ENCODE results near the gene CAND2. TPM values are rescaled to one million over a fixed set of nuclear protein-coding genes. Genes with fewer than 3 reads are reported as not detected.

The CAND2 gene
- total and polyA plus RNA-seq, 2 experiments from 2014 or later = 0.43 to 0.53 TPM

GRCh38 chr3:12772462-12772861 is 24.0 kb upstream of the CAND2 start:
- H3K27me3 ChIP-seq (replicated peaks; ENCODE audit: insufficient read depth) = peaks cover 5% of the 10 kb centered on the region
- no peaks in the 10 kb centered on the region for H3K36me3 ChIP-seq (ENCODE audit: low read depth)
- H3F3A ChIP-seq (ENCODE audit: insufficient read depth) = no peaks in the 10 kb centered on the region
- no peak overlapping the region for H3K4me3 ChIP-seq
- H3K4me1 ChIP-seq (ENCODE audit: insufficient read depth) = no peaks in the 10 kb centered on the region
- no peaks in the 10 kb centered on the region for H3K79me2 ChIP-seq (ENCODE audit: insufficient read depth)
- no peaks in the 10 kb centered on the region for H3K9me3 ChIP-seq (ENCODE audit: low read depth)
- TF ChIP-seq EZH2 (IDR thresholded peaks at IDR 0.05; ENCODE audit: insufficient read depth, poor library complexity, severe bottlenecking) = no peak
- no peak for TF ChIP-seq EZH2phosphoT487 (IDR thresholded peaks at IDR 0.05; ENCODE audit: insufficient read depth, low read depth)
- H3K27ac ChIP-seq = no peak overlapping the region
- no peak overlapping the region for H3K4me2 ChIP-seq (ENCODE audit: unreplicated experiment)
- H3K9ac ChIP-seq = no peak overlapping the region
- in situ Hi-C loops (cut with MboI) = no loop called here
- WGBS, 2 experiments (ENCODE audit: low coverage in 1 of 2, low lambda C conversion rate in 2 of 2, missing lambda C conversion rate in 2 of 2) = 70 to 74% methylated on average over 5 of the region's 5 CpGs
- H4K20me1 ChIP-seq (ENCODE audit: insufficient read depth) = no peaks in the 10 kb centered on the region
- H2AFZ ChIP-seq = no peak overlapping the region
- no peak for DNase-seq
- no peaks in the 10 kb centered on the region for H3K9me2 ChIP-seq (ENCODE audit: insufficient read depth)

GRCh38 chr3:12773030-12773709 is 23.3 kb upstream of the CAND2 start:
- H3K79me2 ChIP-seq (ENCODE audit: insufficient read depth) = no peaks in the 10 kb centered on the region
- TF ChIP-seq EZH2 (IDR thresholded peaks at IDR 0.05; ENCODE audit: insufficient read depth, poor library complexity, severe bottlenecking) (no peak), EZH2phosphoT487 (IDR thresholded peaks at IDR 0.05; ENCODE audit: insufficient read depth, low read depth) (no peak)
- peaks cover 5% of the 10 kb centered on the region for H3K27me3 ChIP-seq (replicated peaks; ENCODE audit: insufficient read depth)
- H4K20me1 ChIP-seq (ENCODE audit: insufficient read depth) = no peaks in the 10 kb centered on the region
- H3F3A ChIP-seq (ENCODE audit: insufficient read depth) = no peaks in the 10 kb centered on the region
- DNase-seq = no peak
- H3K27ac ChIP-seq = no peak overlapping the region
- no peaks in the 10 kb centered on the region for H3K4me1 ChIP-seq (ENCODE audit: insufficient read depth)
- H3K36me3 ChIP-seq (ENCODE audit: low read depth) = no peaks in the 10 kb centered on the region
- WGBS, 2 experiments (ENCODE audit: low coverage in 1 of 2, low lambda C conversion rate in 2 of 2, missing lambda C conversion rate in 2 of 2) = 84 to 85% methylated on average over 2 of the region's 2 CpGs
- H3K9me3 ChIP-seq (ENCODE audit: low read depth) = no peaks in the 10 kb centered on the region
- H3K4me3 ChIP-seq = no peak overlapping the region
- no peaks in the 10 kb centered on the region for H3K9me2 ChIP-seq (ENCODE audit: insufficient read depth)
- no peak overlapping the region for H3K4me2 ChIP-seq (ENCODE audit: unreplicated experiment)
- H3K9ac ChIP-seq = no peak overlapping the region
- H2AFZ ChIP-seq = no peak overlapping the region
- in situ Hi-C loops (cut with MboI) = no loop called here

- no peaks in the 10 kb centered on the region for H3F3A ChIP-seq (ENCODE audit: insufficient read depth)
- TF ChIP-seq EZH2 (IDR thresholded peaks at IDR 0.05; ENCODE audit: insufficient read depth, poor library complexity, severe bottlenecking) (no peak), EZH2phosphoT487 (IDR thresholded peaks at IDR 0.05; ENCODE audit: insufficient read depth, low read depth) (no peak)
- H3K9ac ChIP-seq = no peak overlapping the region
- in situ Hi-C loops (cut with MboI) = no loop called here
- H3K4me3 ChIP-seq = no peak overlapping the region
- WGBS, 2 experiments (ENCODE audit: low coverage in 1 of 2, low lambda C conversion rate in 2 of 2, missing lambda C conversion rate in 2 of 2) = 44 to 71% methylated on average over 1 of the region's 1 CpG
- H4K20me1 ChIP-seq (ENCODE audit: insufficient read depth) = no peaks in the 10 kb centered on the region
- H3K27me3 ChIP-seq (replicated peaks; ENCODE audit: insufficient read depth) = peaks cover 5% of the 10 kb centered on the region
- peak; percentile 9 for DNase-seq
- H3K4me1 ChIP-seq (ENCODE audit: insufficient read depth) = no peaks in the 10 kb centered on the region
- no peaks in the 10 kb centered on the region for H3K9me2 ChIP-seq (ENCODE audit: insufficient read depth)
- no peak overlapping the region for H2AFZ ChIP-seq
- no peaks in the 10 kb centered on the region for H3K36me3 ChIP-seq (ENCODE audit: low read depth)
- no peak overlapping the region for H3K4me2 ChIP-seq (ENCODE audit: unreplicated experiment)
- H3K9me3 ChIP-seq (ENCODE audit: low read depth) = no peaks in the 10 kb centered on the region
- no peak overlapping the region for H3K27ac ChIP-seq
- H3K79me2 ChIP-seq (ENCODE audit: insufficient read depth) = no peaks in the 10 kb centered on the region
These were observed 22.8 kb upstream of the CAND2 start for GRCh38 chr3:12773710-12774086.

GRCh38 chr3:12774619-12775018 is 21.9 kb upstream of the CAND2 start:
- Histone ChIP-seq H3K36me3 (ENCODE audit: low read depth) (no peaks in the 10 kb centered on the region), H3K4me1 (ENCODE audit: insufficient read depth) (no peaks in the 10 kb centered on the region), H3K9ac (no peak overlapping the region), H3K4me3 (no peak overlapping the region), H3K27me3 (replicated peaks; ENCODE audit: insufficient read depth) (peaks cover 5% of the 10 kb centered on the region), H3K9me3 (ENCODE audit: low read depth) (no peaks in the 10 kb centered on the region), H3K9me2 (ENCODE audit: insufficient read depth) (no peaks in the 10 kb centered on the region), H2AFZ (no peak overlapping the region), H3K79me2 (ENCODE audit: insufficient read depth) (no peaks in the 10 kb centered on the region), H4K20me1 (ENCODE audit: insufficient read depth) (no peaks in the 10 kb centered on the region), H3K4me2 (ENCODE audit: unreplicated experiment) (no peak overlapping the region), H3K27ac (no peak overlapping the region), H3F3A (ENCODE audit: insufficient read depth) (no peaks in the 10 kb centered on the region)
- DNase-seq = no peak
- in situ Hi-C loops (cut with MboI) = no loop called here
- no peak for TF ChIP-seq EZH2phosphoT487 (IDR thresholded peaks at IDR 0.05; ENCODE audit: insufficient read depth, low read depth)
- TF ChIP-seq EZH2 (IDR thresholded peaks at IDR 0.05; ENCODE audit: insufficient read depth, poor library complexity, severe bottlenecking) = no peak
- WGBS, 2 experiments (ENCODE audit: low coverage in 1 of 2, low lambda C conversion rate in 2 of 2, missing lambda C conversion rate in 2 of 2) = 58 to 72% methylated on average over 4 of the region's 4 CpGs
